Fibroblast of peridontal ligament (primary cell): ENCODE data around the gene B4GALT1.
A peak's percentile ranks its signal among the peaks of the same experiment; 100 is the strongest.
"Not testable (repeated sequence)": the region's sequence is repeated elsewhere in the genome, so short reads cannot be mapped to it uniquely, and the experiment has no call there.

Source experiments
- DNase-seq: peaks from one replicate; pipeline ENCODE4 v3.0.0-alpha.2; 2010; ENCODE audit errors: extremely low read depth

The B4GALT1 gene

GRCh38 chr9:33101104-33101951, 65.8 kb downstream of the B4GALT1 start:
- DNase-seq = peak; percentile 70

DNA sequence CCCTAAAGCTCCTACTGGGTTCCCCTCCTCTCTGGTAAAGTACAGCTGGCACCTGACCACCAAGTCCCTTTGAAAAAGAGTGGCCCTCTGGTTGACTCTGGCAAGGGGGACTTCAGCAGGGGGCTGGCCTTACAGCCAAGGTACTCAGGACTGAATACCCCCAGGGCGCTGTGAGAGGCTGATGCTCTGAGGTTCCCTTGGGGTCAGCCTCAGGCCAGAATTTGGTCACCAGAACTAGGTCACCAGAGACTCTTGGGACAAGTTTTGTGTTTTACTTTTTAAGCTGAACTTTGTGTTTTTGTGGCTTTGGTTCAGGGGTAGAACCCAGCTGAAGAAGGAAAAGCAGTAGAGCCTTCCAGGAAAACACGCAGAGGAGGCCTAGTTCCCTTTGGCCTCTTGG, 67.4 kb downstream of the B4GALT1 start:
- DNase-seq = no peak

DNA sequence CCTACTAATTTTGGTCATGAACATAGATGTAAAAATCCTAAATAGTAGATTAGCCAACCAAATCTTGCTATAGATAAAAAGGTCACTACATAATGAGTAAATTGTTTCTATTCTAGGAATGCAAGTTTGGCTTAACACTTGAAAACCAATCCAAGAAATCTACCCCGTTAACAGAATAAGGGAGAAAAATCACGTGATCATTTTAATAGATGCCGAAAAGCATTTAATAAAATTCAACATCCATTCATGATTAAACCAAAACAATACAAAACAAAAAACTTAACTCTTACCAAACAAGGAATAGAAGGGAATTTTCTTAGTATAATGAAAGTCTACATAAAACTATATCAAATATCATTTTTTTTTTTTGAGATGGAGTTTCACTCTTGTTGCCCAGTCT, 69.9 kb downstream of the B4GALT1 start:
- no peak for DNase-seq

DNA sequence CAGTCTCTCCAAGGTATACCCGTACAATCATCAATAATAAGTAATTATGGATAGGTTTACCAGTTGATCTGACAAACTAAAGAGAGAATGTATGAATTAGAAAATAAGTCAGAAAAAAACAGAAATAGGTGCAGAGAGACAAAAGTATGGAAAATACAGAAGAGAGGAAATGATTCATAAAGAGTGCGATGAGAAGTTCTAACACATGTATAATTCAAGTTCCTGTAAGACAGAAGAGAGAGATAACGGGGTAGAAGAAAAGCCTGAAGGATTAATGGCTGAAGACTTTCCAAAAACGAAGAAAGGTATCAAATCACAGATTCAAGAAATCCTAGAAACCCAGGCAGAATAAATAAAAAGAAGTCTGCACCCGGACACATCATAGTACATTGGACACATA, 74.5 kb downstream of the B4GALT1 start:
- DNase-seq = no peak

DNA sequence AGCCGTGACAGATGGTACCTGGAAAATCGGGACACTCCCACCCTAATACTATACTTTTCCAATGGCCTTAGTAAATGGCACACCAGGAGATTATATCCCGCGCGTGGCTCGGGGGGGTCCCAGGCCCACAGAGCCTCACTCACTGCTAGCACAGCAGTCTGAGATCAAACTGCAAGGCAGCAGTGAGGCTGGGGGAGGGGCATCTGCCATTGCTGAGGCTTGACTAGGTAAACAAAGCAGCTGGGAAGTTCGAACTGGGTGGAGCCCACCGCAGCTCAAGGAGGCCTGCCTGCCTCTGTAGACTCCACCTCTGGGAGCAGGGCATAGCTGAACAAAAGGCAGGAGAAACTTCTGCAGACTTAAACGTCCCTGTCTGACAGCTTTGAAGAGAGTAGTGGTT, 81.5 kb downstream of the B4GALT1 start:
- not testable (repeated sequence) for DNase-seq

DNA sequence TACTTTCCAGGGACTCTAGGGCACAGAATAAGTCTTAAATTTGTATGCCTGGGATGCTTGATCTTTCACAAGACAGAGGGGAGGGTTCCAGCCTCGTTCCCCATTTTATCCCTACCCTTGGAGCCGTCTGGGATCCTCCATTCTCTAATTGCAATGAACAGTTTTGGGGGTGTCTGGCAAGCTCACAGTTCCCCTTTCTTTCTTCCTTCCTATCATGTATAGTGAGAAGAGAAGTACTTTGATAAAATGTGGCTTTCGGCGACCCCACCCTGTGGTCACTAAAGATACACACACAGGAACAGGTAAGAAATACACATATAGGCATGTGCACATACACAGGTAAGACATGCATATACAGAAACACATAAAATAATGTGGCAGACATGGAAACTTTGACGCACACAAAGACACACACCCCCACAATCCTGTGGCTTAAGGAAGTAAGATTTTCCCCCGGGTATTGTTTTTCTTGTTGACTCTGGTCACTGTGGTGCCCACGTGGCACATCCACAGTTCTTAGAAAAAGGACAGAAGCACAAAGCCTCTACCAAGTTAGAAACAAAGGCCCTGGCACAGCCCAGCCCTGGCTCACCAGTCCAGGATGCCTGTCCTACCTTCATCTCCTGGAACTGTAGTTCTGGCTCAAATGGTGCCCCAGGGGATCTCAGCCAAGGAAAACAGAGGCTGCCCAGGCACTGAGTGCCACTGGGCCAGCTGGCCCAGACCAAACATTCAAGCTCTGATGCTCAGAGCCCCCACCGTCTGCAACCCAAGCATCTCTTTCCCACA, 84.4 kb downstream of the B4GALT1 start:
- no peak for DNase-seq

DNA sequence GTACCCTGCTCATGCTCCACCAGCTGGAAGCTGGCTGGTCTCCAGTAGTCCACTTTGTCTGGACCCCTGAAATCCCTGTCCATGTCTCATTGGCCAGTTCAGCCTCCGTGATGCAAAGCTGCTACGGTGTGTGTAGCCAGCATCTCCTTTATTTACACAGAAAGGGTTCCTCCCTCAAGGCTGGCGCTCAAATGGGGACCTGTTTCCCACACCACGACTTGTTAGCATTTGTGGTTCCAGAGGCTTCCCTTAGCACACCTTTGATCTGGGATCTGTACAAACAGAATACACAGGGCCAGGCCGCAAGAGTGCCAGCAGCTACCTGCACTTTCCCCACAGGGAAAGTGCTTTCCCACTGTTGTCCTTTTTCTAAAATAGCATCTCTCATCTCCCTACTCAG, 85.0 kb downstream of the B4GALT1 start:
- no peak for DNase-seq

DNA sequence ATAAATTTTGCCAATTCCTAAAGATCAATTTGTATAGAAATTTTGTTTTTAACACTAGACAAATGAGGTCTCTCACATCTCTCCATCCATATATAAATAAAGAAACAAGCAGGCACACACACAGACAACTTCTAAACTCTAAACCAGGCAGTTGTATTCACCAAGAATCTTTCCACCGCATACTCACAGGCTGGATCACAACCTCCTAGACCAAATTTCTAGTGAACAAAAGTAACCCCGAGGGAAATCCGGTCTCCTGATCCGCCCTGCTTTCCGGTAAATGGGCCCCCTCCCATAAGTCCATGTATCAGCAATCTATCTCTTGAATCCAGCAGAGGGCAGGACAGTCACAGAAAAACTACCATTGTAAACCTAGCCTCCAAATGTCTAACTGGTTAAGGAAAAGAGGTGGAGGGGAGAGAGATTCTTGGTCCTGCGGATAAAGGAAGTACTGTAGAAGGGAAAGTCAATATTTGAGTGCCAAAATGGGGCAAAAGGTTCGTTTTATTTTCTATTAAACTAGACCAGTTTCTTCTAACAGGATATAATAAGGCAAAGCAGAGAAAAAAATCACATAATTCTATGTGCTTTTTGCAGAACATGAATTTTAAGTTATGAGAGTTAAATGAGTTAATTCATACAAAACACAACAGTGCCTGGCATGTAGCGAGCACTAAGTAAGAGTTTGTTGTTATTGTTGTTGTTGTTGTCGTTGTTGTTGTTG, 85.8 kb downstream of the B4GALT1 start:
- peak; percentile 96 for DNase-seq

DNA sequence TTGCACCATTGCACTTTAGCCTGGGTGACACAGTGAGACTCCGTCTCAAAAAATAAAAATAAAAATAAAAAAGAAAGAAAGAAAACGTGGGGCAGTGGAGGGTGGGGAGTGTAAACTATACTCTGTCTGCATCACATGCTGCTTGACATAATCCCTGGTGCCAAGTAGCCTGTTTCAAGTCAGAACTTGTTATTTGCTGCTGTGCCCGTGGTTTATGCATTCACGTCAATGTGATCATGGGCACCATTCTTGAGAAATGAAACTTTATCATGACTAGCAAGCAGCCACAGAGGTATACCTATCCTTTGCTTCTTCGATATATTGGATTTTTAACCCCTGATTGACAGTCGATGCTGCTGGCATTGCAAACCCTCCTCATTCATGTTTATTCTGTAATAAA, 86.6 kb downstream of the B4GALT1 start:
- DNase-seq = peak; percentile 38

DNA sequence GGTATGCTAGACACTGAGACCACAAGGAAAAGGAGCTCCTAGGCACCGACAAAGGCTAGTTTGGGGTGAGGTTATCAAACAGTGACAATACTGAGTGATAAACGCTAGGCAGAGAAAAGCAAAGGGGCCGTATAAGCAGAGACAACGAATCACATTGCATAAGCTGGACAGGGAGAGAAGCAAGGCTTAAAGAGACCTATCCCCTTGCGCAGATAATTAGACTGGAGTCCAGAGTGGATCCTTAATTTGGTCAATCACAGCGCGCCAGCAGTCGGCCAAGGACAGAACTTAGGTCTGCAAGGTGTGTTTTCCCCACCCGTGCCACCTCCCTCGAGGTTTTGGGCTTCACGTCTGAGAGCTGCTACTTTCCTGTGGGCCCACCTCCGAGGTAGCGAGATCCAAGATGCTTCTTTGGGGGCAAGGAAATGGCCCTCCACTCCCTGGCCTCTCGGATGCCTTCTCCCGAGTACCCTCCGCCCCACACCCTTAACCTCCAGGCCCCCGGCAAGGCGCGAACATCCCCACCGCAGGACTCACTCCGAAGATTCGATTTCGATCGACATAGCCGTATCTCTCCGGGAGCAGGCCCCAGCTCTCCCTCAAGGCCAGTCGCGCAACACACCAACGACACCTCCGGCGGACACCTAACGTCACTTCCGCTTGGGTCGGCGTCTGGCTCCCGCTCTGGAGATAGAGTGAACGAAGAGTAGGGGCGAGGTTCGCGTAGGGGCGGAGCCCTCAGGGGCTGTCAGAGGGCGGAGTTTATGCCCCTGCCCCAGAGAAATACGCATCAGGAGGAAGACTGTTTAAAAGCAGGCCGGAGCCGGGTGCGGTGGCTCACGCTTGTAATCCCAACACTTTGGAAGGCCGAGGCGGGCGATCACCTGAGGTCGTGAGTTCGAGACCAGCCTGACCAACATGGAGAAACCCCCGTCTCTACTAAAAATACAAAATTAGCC, 90.8 kb downstream of the B4GALT1 start, which contains the start of gene SMU1:
TSS of gene SMU1 (minus strand) at position 629 of the 959 bp plus-strand sequence. CDS start at position 563, 66 bp downstream.
- peak; percentile 97 for DNase-seq

DNA sequence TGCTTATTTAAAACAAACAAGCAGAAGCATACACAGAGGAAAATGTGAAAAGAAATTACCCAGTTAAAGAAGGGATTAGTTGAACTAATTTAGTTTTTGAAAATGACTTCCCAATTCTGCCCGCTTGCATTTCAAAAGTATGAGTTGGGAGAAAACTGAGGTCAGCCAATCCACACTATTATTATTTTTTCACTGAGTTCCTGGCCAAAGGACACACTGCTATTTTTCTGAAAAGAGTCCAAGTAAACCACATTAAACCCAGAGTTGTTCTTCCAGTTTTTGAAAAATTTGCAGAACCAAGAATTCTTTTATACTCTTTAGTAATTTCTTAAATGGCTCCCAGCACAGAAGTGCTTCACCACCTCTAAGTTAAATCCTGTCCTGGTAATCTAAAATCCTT, 98.1 kb downstream of the B4GALT1 start:
- no peak for DNase-seq

DNA sequence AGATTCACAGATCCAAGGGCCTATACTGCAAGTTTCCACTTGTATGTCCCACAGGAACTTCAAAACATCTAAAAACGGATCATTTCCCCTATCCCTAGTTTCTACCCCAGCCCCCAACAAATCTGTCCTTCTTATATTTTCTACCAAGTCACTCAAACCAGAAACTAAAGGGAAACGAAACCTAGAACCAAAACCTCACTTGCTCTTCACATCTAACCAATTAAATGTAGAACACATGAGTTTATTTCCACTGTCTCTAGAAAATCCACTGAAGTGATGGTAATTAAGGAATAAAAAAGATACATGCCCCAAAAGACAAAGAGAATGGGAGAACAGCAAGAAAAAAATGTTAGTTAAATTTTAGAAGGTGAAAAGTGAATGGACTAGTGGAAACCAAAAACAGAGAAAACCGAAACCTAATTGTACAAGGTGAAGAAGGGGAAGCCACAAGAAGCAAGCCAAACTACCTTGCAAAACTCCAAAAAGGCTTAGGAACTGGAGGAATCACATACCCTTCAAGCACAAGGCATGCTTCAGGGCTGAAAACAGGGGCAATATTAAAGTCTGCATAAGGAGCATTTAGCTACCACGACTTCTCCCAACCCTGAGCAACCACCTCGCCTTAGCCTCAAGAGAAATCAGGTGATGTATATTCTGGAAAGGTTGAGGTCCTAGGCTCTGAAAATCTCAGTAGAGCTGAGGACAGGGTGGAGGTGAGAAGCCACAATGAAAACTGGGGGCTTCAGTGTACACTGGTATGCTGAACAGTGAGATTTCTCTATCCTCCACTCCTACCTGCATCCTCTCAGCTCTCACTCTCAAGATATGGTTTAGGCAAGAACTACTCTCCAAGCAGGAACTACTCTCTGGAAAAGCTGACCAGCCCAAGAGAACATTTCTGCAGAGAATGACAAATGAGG, 101.7 kb downstream of the B4GALT1 start:
- no peak for DNase-seq
